22Rv1 (cell line): ENCODE data around the gene C19orf81.

Experiments used
- H3K27ac ChIP-seq: fragments of 450-650 bp; 2 replicates; pipeline ENCODE4 v1.5.1; 2017
- CTCF ChIP-seq: fragments of 450-650 bp; IDR thresholded peaks from 2 replicates; pipeline ENCODE4 v1.5.1; 2017; ENCODE audit warnings: mild to moderate bottlenecking
- ZFX ChIP-seq: fragments of 450-650 bp; IDR thresholded peaks from 2 replicates; pipeline ENCODE4 v1.6.1; 2017; ENCODE audit warnings: antibody characterized with exemption, borderline replicate concordance

C19orf81 gene

GRCh38 chr19:50633359-50633758, 15.9 kb upstream of the C19orf81 start:
- no peak for TF ChIP-seq CTCF
- TF ChIP-seq ZFX: no peak
- H3K27ac ChIP-seq: no peak overlapping the region

GRCh38 chr19:50633973-50634372, 15.3 kb upstream of the C19orf81 start:
- H3K27ac ChIP-seq: no peak overlapping the region
- TF ChIP-seq CTCF (no peak), ZFX (no peak)

GRCh38 chr19:50636317-50637085, 12.7 kb upstream of the C19orf81 start:
- no peak overlapping the region for H3K27ac ChIP-seq
- no peak for TF ChIP-seq CTCF
- no peak for TF ChIP-seq ZFX

GRCh38 chr19:50638600-50638999, 10.6 kb upstream of the C19orf81 start:
- TF ChIP-seq ZFX (no peak), CTCF (no peak)
- no peak overlapping the region for H3K27ac ChIP-seq

GRCh38 chr19:50639121-50640112, 9.8 kb upstream of the C19orf81 start, which contains the start of gene SYT3:
Gene SYT3 (minus strand): TSS chr19:50639881. CDS start chr19:50637411, 2,470 bp downstream.
- TF ChIP-seq CTCF (no peak), ZFX (no peak)
- no peak within 1 kb of the TSS for H3K27ac ChIP-seq

- no peak overlapping the region for H3K27ac ChIP-seq
These were observed 8.9 kb upstream of the C19orf81 start for GRCh38 chr19:50640368-50640767.

More at GRCh38 chr19:50640368-50640767, 8.9 kb upstream of the C19orf81 start:
- no peak for TF ChIP-seq ZFX
- no peak for TF ChIP-seq CTCF
